Stimulated activated CD8-positive, alpha-beta memory T cell treated with anti-CD3 and anti-CD28 coated beads, Interleukin-15, amount 100 ng/mL, for 4 hours (primary cell): ENCODE data around the gene PHLDB2.

ENCODE experiments used
- DNase-seq, 2 donors: peaks; one replicate each; pipeline ENCODE4 v3.0.0-alpha.2; 2020; ENCODE audit warnings: low read depth in 2 of 2

PHLDB2 gene

GRCh38 chr3:111923095-111923771 is 64.2 kb downstream of the PHLDB2 start:
- no peak for DNase-seq

- no peak for DNase-seq
These were observed 64.7 kb downstream of the PHLDB2 start for GRCh38 chr3:111923806-111924205.

GRCh38 chr3:111924283-111924682 is 65.2 kb downstream of the PHLDB2 start:
- no peak for DNase-seq

- DNase-seq: no peak
These were observed 67.2 kb downstream of the PHLDB2 start for GRCh38 chr3:111926266-111926676.

- no peak for DNase-seq
These were observed 69.5 kb downstream of the PHLDB2 start for GRCh38 chr3:111928613-111929012.

- DNase-seq: no peak
These were observed 70.4 kb downstream of the PHLDB2 start for GRCh38 chr3:111929484-111929883.

- no peak for DNase-seq
These were observed 73.9 kb downstream of the PHLDB2 start for GRCh38 chr3:111932946-111933345.

- DNase-seq: no peak
These were observed 77.3 kb downstream of the PHLDB2 start for GRCh38 chr3:111936191-111936841.

GRCh38 chr3:111936967-111937366 is 77.9 kb downstream of the PHLDB2 start:
- DNase-seq: no peak

GRCh38 chr3:111937871-111938270 is 78.8 kb downstream of the PHLDB2 start:
- DNase-seq: no peak

- DNase-seq: no peak
These were observed 80.8 kb downstream of the PHLDB2 start for GRCh38 chr3:111939873-111940272.

- DNase-seq: no peak
These were observed 84.5 kb downstream of the PHLDB2 start for GRCh38 chr3:111943533-111943932.

GRCh38 chr3:111944372-111944771 is 85.3 kb downstream of the PHLDB2 start:
- no peak for DNase-seq

GRCh38 chr3:111947231-111947630 is 88.2 kb downstream of the PHLDB2 start:
- DNase-seq: no peak

- no peak for DNase-seq
These were observed 89.7 kb downstream of the PHLDB2 start for GRCh38 chr3:111948786-111949185.

GRCh38 chr3:111949712-111950111 is 90.6 kb downstream of the PHLDB2 start:
- no peak for DNase-seq

GRCh38 chr3:111951032-111951431 is 92.0 kb downstream of the PHLDB2 start:
- DNase-seq: no peak

- no peak for DNase-seq
These were observed 93.0 kb downstream of the PHLDB2 start for GRCh38 chr3:111952086-111952485.

- no peak for DNase-seq
These were observed 93.9 kb downstream of the PHLDB2 start for GRCh38 chr3:111952866-111953450.

GRCh38 chr3:111954228-111954990 is 95.3 kb downstream of the PHLDB2 start:
- DNase-seq: no peak

- DNase-seq: no peak
These were observed 96.8 kb downstream of the PHLDB2 start for GRCh38 chr3:111955876-111956275.

GRCh38 chr3:111956449-111956848 is 97.4 kb downstream of the PHLDB2 start:
- no peak for DNase-seq
